Gastrocnemius medialis (tissue), 4 donors: Measurements from ENCODE around the gene UPF3A. TPM values are rescaled to one million over a fixed set of nuclear protein-coding genes. Genes with fewer than 3 reads are reported as not detected.
A peak's percentile ranks its signal among the peaks of the same experiment; 100 is the strongest.

Experiments
- ATAC-seq, 2 donors: fragments of 150-250 bp; one replicate each; pipeline ENCODE4 v1.9.1; 2016
- DNase-seq, 2 donors: peaks; one replicate each; pipeline ENCODE4 v3.0.0-alpha.2; 2019
- H3K27ac ChIP-seq, 4 donors: fragments of 200-600 bp; sonication (generic); 1 replicate in 1 of 4; 2 replicates in 3 of 4; pipeline ENCODE4 v1.5.1; 2016 to 2018; ENCODE audit warnings: mild to moderate bottlenecking in 2 of 4, moderate library complexity in 1 of 4
- H3K27me3 ChIP-seq, 3 donors: fragments of 200-600 bp; sonication (generic) in 2 of 3; 1 replicate in 1 of 3; 2 replicates in 2 of 3; pipeline versions ENCODE4 v1.5.1 to v1.6.0; 2016 to 2019; ENCODE audit warnings: mild to moderate bottlenecking in 1 of 3, moderate library complexity in 1 of 3
- H3K36me3 ChIP-seq, 2 donors: fragments of 200-600 bp; sonication (generic) in 1 of 2; one replicate each; pipeline ENCODE4 v1.5.1; 2017 to 2018
- H3K4me1 ChIP-seq, 2 donors: fragments of 200-600 bp; sonication (generic) in 1 of 2; one replicate each; pipeline ENCODE4 v1.5.1; 2016 to 2017; ENCODE audit warnings: mild to moderate bottlenecking in 2 of 2
- H3K4me3 ChIP-seq, 4 donors: fragments of 200-600 bp; sonication (generic) in 3 of 4; 1 replicate in 1 of 4; 2 replicates in 3 of 4; pipeline ENCODE4 v1.5.1; 2016 to 2019; ENCODE audit warnings: mild to moderate bottlenecking in 2 of 4
- H3K9me3 ChIP-seq, 3 donors: fragments of 200-600 bp; sonication (generic) in 2 of 3; 1 replicate in 1 of 3; 2 replicates in 2 of 3; pipeline ENCODE4 v1.5.1; 2016 to 2019
- POLR2A ChIP-seq, 2 donors: fragments of 450-650 bp; IDR thresholded peaks; one replicate each; pipeline ENCODE4 v1.6.1; 2017; ENCODE audit warnings: antibody characterized with exemption in 2 of 2, mild to moderate bottlenecking in 2 of 2, moderate library complexity in 2 of 2
- in situ Hi-C, 4 donors: fragments of 200-750 bp; cut with MboI; loops; one replicate each; pipeline versions ENCODE4 v1.15.0 to v1.8.0; 2017; ENCODE audit warnings: low sequenced_read_pairs in 4 of 4
- intact Hi-C: fragments of 100-400 bp; cut with DNase I; formaldehyde crosslinking; loops from one replicate; pipeline ENCODE4 v1.15.1; 2023; ENCODE audit warnings: low total_unique reads
- total RNA-seq, 4 donors: library from RNA; depleted of rRNA; stranded (reverse); fragments of >200 nt; gene quantifications; one replicate each; pipeline versions ENCODE4 v1.1.0 to v1.2.3, GENCODE V29; 2016
- TF ChIP-seq, protein P1 (sequence below), 5 experiments: fragments of 450-650 bp in 3 of 5; fragments of 200-600 bp in 2 of 5; sonication (generic) in 2 of 5; IDR thresholded peaks in 4 of 5; conservative IDR thresholded peaks in 1 of 5; 1 replicate in 4 of 5; 2 replicates in 1 of 5; pipeline ENCODE4 v1.5.1; 2016 to 2019; ENCODE audit warnings: antibody characterized with exemption in 5 of 5, mild to moderate bottlenecking in 3 of 5, moderate library complexity in 3 of 5

The UPF3A gene
- 10 to 100 TPM in 3 of 4 donors, 1 to 10 TPM in 1; 9.1 to 43.9 (median 24.0) TPM for total RNA-seq

DNA sequence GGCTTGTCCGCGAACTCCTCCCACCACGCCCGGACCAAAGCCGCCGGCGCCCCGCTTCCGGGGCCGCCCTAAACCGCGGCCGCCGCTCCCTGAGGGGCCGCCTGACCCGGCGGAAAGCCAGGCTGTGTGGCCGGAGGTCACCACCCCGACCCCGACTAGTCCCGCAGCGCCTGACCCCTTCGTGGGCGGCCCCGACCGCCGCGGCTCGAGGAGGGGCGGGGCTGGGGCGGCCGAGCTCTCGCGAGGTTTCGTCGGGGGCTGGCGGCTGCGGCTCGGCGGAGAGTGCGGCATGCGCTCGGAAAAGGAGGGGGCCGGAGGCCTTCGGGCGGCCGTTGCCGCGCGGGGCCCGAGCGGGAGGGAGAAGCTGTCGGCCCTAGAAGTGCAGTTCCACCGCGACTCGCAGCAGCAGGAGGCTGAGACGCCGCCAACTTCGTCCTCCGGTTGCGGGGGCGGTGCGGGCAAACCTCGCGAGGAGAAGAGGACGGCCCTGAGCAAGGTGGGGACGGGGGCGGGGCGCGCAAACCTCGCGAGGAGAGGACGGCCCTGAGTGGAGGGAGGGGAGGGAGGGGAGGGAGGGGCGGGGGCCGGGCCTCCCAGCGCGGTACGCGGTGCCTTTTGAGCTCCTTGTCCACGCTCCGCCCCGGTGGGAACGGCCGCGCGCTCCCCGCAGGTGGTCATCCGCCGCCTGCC, at the start of gene UPF3A:
Gene UPF3A (plus strand): TSS at position 251 of the 690 bp plus-strand sequence. CDS start 39 bp downstream, at position 290.
- peak; percentile 81 to 82 for TF ChIP-seq POLR2A (IDR thresholded peaks at IDR 0.05)
- TF ChIP-seq, protein P1, sequence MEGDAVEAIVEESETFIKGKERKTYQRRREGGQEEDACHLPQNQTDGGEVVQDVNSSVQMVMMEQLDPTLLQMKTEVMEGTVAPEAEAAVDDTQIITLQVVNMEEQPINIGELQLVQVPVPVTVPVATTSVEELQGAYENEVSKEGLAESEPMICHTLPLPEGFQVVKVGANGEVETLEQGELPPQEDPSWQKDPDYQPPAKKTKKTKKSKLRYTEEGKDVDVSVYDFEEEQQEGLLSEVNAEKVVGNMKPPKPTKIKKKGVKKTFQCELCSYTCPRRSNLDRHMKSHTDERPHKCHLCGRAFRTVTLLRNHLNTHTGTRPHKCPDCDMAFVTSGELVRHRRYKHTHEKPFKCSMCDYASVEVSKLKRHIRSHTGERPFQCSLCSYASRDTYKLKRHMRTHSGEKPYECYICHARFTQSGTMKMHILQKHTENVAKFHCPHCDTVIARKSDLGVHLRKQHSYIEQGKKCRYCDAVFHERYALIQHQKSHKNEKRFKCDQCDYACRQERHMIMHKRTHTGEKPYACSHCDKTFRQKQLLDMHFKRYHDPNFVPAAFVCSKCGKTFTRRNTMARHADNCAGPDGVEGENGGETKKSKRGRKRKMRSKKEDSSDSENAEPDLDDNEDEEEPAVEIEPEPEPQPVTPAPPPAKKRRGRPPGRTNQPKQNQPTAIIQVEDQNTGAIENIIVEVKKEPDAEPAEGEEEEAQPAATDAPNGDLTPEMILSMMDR (IDR thresholded peaks at IDR 0.05 in 4 of 5, conservative IDR thresholded peaks at IDR 0.05 in 1 of 5), result no peak
- Histone ChIP-seq H3K36me3 (peaks cover 0 to 34% of the 10 kb centered on the region in 2 donors), H3K4me1 (peaks cover 13 to 16% of the 10 kb centered on the region in 2 donors), H3K4me3 (peak within 1 kb of the TSS; percentile 79 to 94 (median 86)), H3K27me3 (no peaks in the 10 kb centered on the region), H3K27ac (peak within 1 kb of the TSS; percentile 95 to 98 (median 96)), H3K9me3 (no peaks in the 10 kb centered on the region)
- in situ Hi-C loops (no loop called here), intact Hi-C loops (loop anchor here (1.0 kb wide), 2 partner anchors 33 to 47 kb away; partner anchors contain the start of genes CDC16 and CHAMP1)
- peak; percentile 91 to 92 for ATAC-seq
- peak; percentile 84 to 90 for DNase-seq

GRCh38 chr13:114231886-114232285, 49.5 kb upstream of the UPF3A start:
- no peak for TF ChIP-seq POLR2A (IDR thresholded peaks at IDR 0.05)
- TF ChIP-seq, protein P1 (IDR thresholded peaks at IDR 0.05 in 4 of 5, conservative IDR thresholded peaks at IDR 0.05 in 1 of 5), result no peak
- Histone ChIP-seq H3K27me3 (peaks cover 0 to 10% (median 0%) of the 10 kb centered on the region in 3 donors), H3K27ac (no peak overlapping the region), H3K4me1 (peaks cover 5 to 12% of the 10 kb centered on the region in 2 donors), H3K4me3 (no peak overlapping the region), H3K9me3 (no peaks in the 10 kb centered on the region), H3K36me3 (no peaks in the 10 kb centered on the region)
- DNase-seq, result no peak
- ATAC-seq, result no peak
- in situ Hi-C loops (no loop called here), intact Hi-C loops (no loop called here)

GRCh38 chr13:114234266-114234644, 47.1 kb upstream of the UPF3A start:
- Histone ChIP-seq H3K27ac (peak overlapping the region; percentile 82 to 90 (median 86)), H3K36me3 (peaks cover 0 to 19% of the 10 kb centered on the region in 2 donors), H3K27me3 (peaks cover 0 to under 1% (median 0%) of the 10 kb centered on the region in 3 donors), H3K9me3 (no peaks in the 10 kb centered on the region), H3K4me1 (peaks cover 5 to 12% of the 10 kb centered on the region in 2 donors), H3K4me3 (peak overlapping the region; percentile 72 to 94 (median 85))
- DNase-seq, result no peak
- intact Hi-C loops, result loop anchor here (1.0 kb wide), 1 partner anchor 47 kb away; the partner anchor contains the start of gene UPF3A
- no peak for ATAC-seq
- TF ChIP-seq, protein P1 (IDR thresholded peaks at IDR 0.05 in 4 of 5, conservative IDR thresholded peaks at IDR 0.05 in 1 of 5), result no peak
- no peak for TF ChIP-seq POLR2A (IDR thresholded peaks at IDR 0.05)
- in situ Hi-C loops, result no loop called here

- peak within 1 kb of the TSS; percentile 82 to 90 (median 86) for H3K27ac ChIP-seq
- ATAC-seq (peak; percentile 94 to 96), DNase-seq (peak; percentile 85 to 91)
- H3K4me1 ChIP-seq, result peaks cover 5 to 12% of the 10 kb centered on the region in 2 donors
- intact Hi-C loops, result loop anchor here (1.0 kb wide), 1 partner anchor 46 kb away; the partner anchor contains the start of gene UPF3A
- peaks cover 0 to 25% of the 10 kb centered on the region in 2 donors for H3K36me3 ChIP-seq
- H3K9me3 ChIP-seq, result no peaks in the 10 kb centered on the region
- in situ Hi-C loops, result no loop called here
- no peaks in the 10 kb centered on the region for H3K27me3 ChIP-seq
- peak; percentile 60 to 62 for TF ChIP-seq POLR2A (IDR thresholded peaks at IDR 0.05)
- TF ChIP-seq, protein P1 (IDR thresholded peaks at IDR 0.05 in 4 of 5, conservative IDR thresholded peaks at IDR 0.05 in 1 of 5), result no peak
- peak within 1 kb of the TSS; percentile 72 to 94 (median 85) for H3K4me3 ChIP-seq
Measured at GRCh38 chr13:114234645-114235421, 46.6 kb upstream of the UPF3A start, which contains the start of gene CDC16. Gene CDC16, plus strand, starts transcription at chr13:114234897. Its CDS starts 188 bp downstream, at chr13:114235085.
